Left cardiac atrium (tissue), 4 donors: ENCODE data around the gene NOC2L. TPM values are rescaled to one million over a fixed set of nuclear protein-coding genes. Genes with fewer than 3 reads are reported as not detected.
A peak's percentile ranks its signal among the peaks of the same experiment; 100 is the strongest.

Source experiments
- ATAC-seq, 2 donors: fragments of 200-7000 bp; cut with Tn5 transposase; one replicate each; pipeline ENCODE4 v1.9.1; 2020; ENCODE audit warnings: mild to moderate bottlenecking in 2 of 2, moderate library complexity in 2 of 2
- DNase-seq: peaks from one replicate; pipeline ENCODE4 v3.0.0-alpha.2; 2020
- intact Hi-C, 2 donors: fragments of 100-400 bp; cut with DNase I; formaldehyde crosslinking; loops; one replicate each; pipeline versions ENCODE4 v1.14.1 to v1.15.1; 2022 to 2023
- total RNA-seq, 2 donors: library from RNA; stranded (reverse); fragmentation: NEBNext Ultra II Directional; extraction: Animal tissue kit (Norgen Biotek cat#: 25700); gene quantifications; one replicate each; pipeline ENCODE4 v1.2.1, GENCODE V29; 2021
- donor health status: DM: no; HTN: yes; CAD: no.
- donor health status: DM: no; HTN: yes; CAD: no; lungs with severe emphysema.
- donor health status: DM: yes; HTN: yes; CAD: no.
- donor health status: Dilated cardiomyopathy.

Gene NOC2L
- total RNA-seq, 2 donors from 2014 or later, result 38.1 to 48.7 TPM

- DNase-seq (no peak), ATAC-seq (peak in 1 of 2 donors; percentile 6)
- intact Hi-C loops, result no loop called here
Observed at GRCh38 chr1:938088-938683, 20.9 kb downstream of the NOC2L start.

DNA sequence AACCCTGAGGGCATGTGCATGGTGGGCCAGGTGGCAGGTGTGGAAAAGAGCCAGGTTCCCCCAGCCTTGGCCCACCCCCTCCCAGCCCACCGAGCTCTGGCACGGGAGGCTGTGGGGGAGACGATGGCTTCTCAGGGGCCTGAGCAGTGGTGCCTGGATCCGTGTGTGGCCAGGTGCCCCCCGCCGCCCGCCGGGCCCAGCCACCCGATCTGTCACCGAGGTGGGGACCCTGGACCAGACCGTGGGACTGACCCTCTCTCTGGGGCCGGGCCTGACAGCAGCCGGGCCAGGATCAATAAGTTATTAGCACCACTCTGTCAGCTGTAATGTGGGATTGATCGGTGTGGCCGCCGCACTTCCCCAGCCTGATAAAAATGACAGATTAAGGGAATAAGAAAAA, 21.5 kb downstream of the NOC2L start:
- DNase-seq (no peak), ATAC-seq (no peak)
- intact Hi-C loops, result no loop called here

DNA sequence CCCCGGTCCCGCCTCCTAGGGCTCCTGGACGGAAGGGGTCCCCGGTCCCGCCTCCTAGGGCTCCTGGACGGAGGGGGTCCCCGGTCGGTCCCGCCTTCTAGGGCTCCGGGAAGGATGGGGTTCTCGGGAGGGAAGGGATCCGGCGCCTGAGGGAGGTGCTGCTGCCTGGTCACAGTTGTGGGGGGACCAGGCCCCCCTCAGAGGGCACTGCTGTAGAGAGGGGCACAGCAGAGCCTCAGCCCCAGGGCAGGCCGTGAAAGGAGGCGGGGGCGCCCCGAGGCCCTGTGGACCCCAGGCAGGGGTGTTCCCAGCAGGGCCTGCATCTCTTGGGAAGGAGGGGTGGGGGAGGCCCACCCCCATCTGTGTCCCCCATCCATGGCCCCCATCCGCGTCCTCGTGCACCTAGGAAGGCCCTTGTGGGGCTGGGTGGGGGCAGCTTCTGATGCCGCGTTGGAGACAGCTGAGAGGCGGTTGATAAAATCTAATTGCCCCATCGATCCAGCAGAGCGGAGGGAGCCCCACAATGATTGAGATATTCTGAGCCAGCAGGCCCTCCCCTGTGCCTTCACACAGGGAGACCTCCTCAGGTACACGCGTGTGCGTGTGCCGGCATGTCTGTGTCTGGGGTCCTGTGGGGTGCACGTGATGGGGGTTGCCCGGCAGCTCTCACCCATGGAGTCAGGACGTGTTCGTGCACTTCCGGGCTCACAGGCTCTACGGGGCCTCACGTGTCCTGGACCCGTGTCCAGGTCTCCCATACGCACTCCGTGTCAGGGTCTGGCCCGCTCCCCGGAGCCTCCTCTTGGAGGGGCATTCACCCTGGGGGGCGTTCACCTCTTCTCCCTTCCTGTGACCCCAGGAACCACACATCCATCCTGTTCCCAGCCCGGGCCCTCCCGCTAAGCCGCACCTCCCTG, 22.4 kb downstream of the NOC2L start:
- ATAC-seq, result no peak
- intact Hi-C loops, result no loop called here
- DNase-seq, result no peak

DNA sequence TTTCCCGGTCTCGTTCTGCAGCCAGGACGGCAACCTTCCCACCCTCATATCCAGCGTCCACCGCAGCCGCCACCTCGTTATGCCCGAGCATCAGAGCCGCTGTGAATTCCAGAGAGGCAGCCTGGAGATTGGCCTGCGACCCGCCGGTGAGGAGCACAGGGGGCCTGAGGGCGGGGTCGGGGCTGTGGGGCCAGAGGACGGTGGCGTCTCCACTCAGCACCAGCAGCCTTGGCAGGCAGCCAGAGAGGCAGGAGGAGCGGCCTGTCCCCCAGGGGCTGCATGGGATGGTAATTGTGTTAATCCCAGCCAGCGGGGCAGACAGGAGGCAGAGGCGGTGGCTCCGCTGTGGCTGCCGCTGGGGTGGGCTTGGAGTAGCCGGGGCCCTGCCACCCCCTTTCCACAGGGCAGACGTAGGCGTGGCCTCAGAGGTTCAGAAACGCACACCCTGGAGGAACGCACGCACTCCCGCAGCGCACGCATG, 23.3 kb downstream of the NOC2L start:
- DNase-seq (peak; percentile 65), ATAC-seq (no peak)
- intact Hi-C loops, result no loop called here

GRCh38 chr1:934991-935750, 23.9 kb downstream of the NOC2L start:
- intact Hi-C loops, result no loop called here
- no peak for ATAC-seq
- DNase-seq, result no peak

DNA sequence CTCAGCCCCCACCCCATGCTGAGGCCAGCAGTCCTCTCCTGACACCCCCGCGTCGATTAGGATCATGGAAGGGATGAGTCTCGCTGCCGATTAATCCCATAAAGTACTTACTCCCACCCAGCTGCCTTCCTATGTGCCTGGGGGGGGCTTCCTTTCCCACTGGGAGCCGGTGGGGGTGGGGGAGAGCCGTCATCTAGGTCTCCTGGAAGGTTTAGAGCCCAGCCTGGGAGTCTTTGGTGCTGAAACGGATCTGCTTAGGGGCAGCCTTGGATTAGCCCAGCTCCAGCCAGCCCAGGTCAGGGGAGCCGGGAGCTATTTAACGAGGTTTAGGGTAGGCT, 25.5 kb downstream of the NOC2L start:
- intact Hi-C loops, result no loop called here
- no peak for ATAC-seq
- DNase-seq, result no peak

GRCh38 chr1:932776-933602, 26.1 kb downstream of the NOC2L start:
- DNase-seq (no peak), ATAC-seq (no peak)
- intact Hi-C loops, result no loop called here

DNA sequence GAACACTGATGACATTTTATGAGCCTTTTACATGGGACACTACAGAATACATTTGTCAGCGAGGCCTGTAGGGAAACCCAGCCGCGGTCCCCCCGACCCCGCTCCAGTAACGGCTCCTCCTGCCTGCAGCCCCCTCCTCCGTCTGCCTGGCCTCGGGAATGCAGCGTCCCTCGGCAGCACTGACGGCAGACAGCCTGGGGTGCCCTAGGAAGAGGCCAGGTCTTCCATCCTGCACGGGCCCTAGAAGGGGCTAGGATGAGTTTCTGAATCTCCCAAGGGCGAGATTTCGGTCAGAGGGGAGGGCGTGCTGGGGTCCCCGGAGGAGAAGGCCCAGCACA, 26.9 kb downstream of the NOC2L start:
- DNase-seq (no peak), ATAC-seq (no peak)
- intact Hi-C loops, result no loop called here

GRCh38 chr1:931380-932172, 27.5 kb downstream of the NOC2L start:
- intact Hi-C loops, result no loop called here
- DNase-seq (no peak), ATAC-seq (no peak)

- DNase-seq (no peak), ATAC-seq (no peak)
- intact Hi-C loops, result no loop called here
Observed at GRCh38 chr1:930633-931138, 28.4 kb downstream of the NOC2L start.

DNA sequence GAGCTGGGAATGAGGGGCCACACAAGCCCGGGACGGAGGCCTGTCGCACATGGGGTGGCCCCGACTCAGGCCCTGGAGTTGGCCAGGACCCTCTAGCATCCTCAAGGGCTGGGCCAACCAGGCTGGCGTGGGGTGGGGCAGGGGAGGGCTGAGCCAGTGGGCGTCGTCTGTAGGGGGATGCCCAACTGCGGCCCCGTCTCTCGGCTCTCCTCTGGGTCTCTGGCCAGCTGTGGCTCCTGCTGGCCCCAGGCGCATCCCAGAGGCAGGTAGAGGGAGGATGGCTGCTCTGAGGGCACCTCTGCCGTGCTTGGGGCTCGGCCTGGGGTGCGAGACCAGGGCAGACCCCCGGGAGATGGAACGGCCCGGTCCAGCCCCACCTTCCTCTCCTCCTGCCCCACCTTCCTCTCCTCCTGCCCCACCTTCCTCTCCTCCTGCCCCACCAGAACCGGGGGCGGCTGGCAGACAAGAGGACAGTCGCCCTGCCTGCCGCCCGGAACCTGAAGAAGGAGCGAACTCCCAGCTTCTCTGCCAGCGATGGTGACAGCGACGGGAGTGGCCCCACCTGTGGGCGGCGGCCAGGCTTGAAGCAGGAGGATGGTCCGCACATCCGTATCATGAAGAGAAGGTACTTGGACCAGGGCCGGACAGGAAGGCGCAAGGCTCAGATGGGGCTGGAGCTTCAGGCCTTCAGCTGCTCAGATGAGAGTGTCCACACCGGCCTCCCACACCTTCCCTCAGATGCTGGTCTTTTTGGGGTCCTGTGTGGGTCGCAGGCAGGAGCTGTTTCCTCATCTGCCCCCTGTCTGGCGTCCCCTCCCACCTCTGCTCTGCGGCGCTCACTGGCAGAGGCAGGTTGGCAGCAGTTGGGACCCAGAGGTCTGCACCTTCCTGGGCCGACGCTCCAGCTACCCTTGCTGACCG, 29.1 kb downstream of the NOC2L start:
- DNase-seq (no peak), ATAC-seq (no peak)
- intact Hi-C loops, result no loop called here

- no peak for DNase-seq
- intact Hi-C loops, result no loop called here
- no peak for ATAC-seq
Observed at GRCh38 chr1:928825-929661, 30.0 kb downstream of the NOC2L start.

DNA sequence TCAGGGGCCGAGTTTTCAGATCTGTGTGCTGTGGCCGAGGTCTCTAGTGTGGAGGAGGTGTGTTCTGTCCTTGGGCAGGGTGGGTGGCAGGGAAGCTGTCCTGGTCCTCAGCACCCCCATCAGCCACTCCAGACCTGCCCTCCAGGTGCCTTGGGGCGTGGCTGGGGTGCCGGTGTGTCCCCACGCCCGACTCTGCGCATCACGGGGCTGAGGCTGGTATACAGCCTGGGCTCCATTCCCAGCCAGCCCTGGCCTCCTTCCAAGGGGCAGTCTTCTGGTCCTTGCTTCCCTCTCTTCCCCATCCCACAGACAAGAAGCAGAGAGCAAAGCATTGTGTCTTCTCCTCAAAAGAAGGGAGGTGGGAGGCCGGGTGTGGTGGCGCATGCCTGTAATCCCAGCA, 31.3 kb downstream of the NOC2L start:
- no peak for DNase-seq
- no peak for ATAC-seq
- intact Hi-C loops, result no loop called here

GRCh38 chr1:927234-927633, 31.8 kb downstream of the NOC2L start:
- intact Hi-C loops, result no loop called here
- DNase-seq, result no peak
- no peak for ATAC-seq

DNA sequence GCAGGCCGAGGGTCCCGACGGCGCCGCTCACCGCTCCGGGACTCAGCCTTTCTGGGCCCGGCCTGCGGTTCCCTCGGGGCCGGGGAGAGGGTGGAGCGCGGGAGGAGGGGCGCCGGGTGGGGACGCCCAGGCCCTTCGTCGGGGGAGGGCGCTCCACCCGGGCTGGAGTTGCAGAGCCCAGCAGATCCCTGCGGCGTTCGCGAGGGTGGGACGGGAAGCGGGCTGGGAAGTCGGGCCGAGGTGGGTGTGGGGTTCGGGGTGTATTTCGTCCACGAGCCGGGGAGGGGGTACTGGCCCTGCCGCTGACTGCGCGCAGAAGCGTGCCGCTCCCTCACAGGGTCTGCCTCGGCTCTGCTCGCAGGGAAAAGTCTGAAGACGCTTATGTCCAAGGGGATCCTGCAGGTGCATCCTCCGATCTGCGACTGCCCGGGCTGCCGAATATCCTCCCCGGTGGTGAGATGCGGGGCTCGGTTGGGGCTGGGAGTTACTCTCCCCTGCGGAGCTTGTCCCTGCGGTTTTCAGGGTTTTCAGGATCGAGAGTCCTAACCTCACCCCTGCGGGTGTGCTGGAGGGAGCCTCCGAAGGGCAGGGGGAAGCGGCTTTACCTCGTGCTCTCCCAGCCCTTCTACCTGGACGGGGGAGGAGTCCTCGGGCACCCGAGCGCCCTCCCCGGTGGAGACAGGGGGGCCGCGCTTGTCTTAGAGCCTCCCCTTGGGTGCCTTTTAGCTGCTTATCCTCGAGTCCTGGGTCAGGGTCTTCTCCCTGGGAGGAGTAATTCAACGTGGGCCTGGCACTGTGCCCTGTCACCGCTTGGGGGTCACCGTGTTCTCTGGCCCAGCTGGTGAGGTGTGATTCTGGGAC, 33.3 kb downstream of the NOC2L start:
- peak; percentile 70 for DNase-seq
- intact Hi-C loops, result no loop called here
- ATAC-seq, result peak; percentile 34 to 48
